Measurements from ENCODE around the gene C1QTNF8. TPM values are rescaled to one million over a fixed set of nuclear protein-coding genes. Genes with fewer than 3 reads are reported as not detected.

C1QTNF8 gene
- total and polyA plus RNA-seq, 2 of the 13 experiments (the other 11 are each of a cell fraction or from before 2014, with no cell fraction given), result 0.09 TPM; not detected in 1

DNA sequence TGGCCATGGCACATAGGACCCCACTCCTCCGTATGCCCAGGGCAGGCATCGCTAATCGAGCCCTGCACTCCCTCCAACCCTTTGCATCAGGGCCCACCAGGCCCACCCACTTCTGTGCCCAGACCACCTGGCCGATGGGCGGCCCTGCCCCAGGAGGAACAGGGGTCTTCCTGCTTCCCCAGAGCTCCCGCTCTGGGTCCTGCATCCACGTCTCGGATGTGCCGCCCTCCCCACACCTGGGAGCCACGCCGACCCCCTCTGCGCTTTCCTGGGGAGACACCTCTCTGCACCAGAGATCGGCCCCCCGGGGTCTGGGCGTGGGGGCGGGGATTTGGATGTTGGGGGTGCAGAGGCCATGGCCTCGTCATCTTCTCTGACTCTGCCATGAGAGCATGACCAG, 44.6 kb downstream of the C1QTNF8 start (continued):
- no peak for TF ChIP-seq JUND (CRISPR knock-in tag; IDR thresholded peaks at IDR 0.05)

DNA sequence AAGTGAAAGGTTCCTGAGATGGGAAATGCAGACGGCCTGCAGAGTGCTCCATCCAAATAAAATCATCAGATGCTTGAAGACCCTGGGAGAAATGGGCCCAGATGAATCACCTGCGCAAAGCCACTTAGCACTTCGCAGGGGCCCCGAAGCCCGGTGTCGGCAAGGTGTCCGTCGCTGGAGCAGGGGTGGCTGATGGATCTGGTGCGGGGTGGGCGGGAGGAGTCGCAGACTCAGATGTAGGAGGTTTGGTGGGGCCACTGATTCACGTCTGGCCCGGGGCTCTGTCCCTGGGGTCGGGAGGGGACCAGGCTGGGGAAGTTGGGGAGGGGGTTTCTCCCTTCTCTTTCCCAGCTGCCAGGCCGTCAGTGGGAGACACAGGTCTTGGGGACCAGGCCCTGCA, 45.1 kb downstream of the C1QTNF8 start:
- Histone ChIP-seq H3K4me3 (replicated peaks in 1 of 3; ENCODE audit: insufficient read depth in 1 of 3, low read depth in 2 of 3, low read length in 3 of 3) (no peak overlapping the region), H3K36me3 (replicated peaks in 1 of 2; ENCODE audit: control insufficient read depth in 1 of 2, insufficient read depth in 2 of 2, low read length in 2 of 2) (no peaks in the 10 kb centered on the region), H3K9me3 (ENCODE audit: low read length) (no peaks in the 10 kb centered on the region), H4K20me1 (ENCODE audit: insufficient read depth, low read length) (peaks cover 2% of the 10 kb centered on the region; the same call in 1 of the 2 replicates), H3K4me1 (ENCODE audit: insufficient read depth, low read length) (peaks cover 18% of the 10 kb centered on the region), H3K4me2 (ENCODE audit: low read depth, low read length) (no peak overlapping the region), H3K27me3 (ENCODE audit: control insufficient read depth in 1 of 2, insufficient read depth in 2 of 2, low read length in 2 of 2) (peaks cover 26 to 68% of the 10 kb centered on the region in 2 experiments), H3K9ac (ENCODE audit: insufficient read depth, low read depth, low read length) (no peak overlapping the region), H3K27ac (ENCODE audit: extremely low read length, insufficient read depth, low read length) (no peak overlapping the region), H2AFZ (ENCODE audit: low read length) (no peak overlapping the region), H3K79me2 (ENCODE audit: insufficient read depth, low read length) (no peaks in the 10 kb centered on the region)
- 68% methylated on average over 7 of the region's 15 CpGs for WGBS (ENCODE audit: low lambda C conversion rate)
- no peak for ATAC-seq
- TF ChIP-seq TAF15 (IDR thresholded peaks at IDR 0.05; ENCODE audit: low read depth, low read length, poor library complexity, severe bottlenecking) (no peak), ZNF790 (CRISPR knock-in tag; IDR thresholded peaks at IDR 0.05; ENCODE audit: borderline replicate concordance) (no peak), ELF3 (CRISPR knock-in tag; IDR thresholded peaks at IDR 0.05) (no peak), ZNF432 (CRISPR knock-in tag; IDR thresholded peaks at IDR 0.05; ENCODE audit: borderline replicate concordance) (no peak), ZNF713 (CRISPR knock-in tag; IDR thresholded peaks at IDR 0.05) (no peak), KMT2B (CRISPR knock-in tag; IDR thresholded peaks at IDR 0.05) (no peak), PPARG (CRISPR knock-in tag; conservative IDR thresholded peaks at IDR 0.05) (no peak)
- TF ChIP-seq, protein P1, sequence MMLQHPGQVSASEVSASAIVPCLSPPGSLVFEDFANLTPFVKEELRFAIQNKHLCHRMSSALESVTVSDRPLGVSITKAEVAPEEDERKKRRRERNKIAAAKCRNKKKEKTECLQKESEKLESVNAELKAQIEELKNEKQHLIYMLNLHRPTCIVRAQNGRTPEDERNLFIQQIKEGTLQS (CRISPR knock-in tag; IDR thresholded peaks at IDR 0.05), result no peak
- TF ChIP-seq, protein P2, sequence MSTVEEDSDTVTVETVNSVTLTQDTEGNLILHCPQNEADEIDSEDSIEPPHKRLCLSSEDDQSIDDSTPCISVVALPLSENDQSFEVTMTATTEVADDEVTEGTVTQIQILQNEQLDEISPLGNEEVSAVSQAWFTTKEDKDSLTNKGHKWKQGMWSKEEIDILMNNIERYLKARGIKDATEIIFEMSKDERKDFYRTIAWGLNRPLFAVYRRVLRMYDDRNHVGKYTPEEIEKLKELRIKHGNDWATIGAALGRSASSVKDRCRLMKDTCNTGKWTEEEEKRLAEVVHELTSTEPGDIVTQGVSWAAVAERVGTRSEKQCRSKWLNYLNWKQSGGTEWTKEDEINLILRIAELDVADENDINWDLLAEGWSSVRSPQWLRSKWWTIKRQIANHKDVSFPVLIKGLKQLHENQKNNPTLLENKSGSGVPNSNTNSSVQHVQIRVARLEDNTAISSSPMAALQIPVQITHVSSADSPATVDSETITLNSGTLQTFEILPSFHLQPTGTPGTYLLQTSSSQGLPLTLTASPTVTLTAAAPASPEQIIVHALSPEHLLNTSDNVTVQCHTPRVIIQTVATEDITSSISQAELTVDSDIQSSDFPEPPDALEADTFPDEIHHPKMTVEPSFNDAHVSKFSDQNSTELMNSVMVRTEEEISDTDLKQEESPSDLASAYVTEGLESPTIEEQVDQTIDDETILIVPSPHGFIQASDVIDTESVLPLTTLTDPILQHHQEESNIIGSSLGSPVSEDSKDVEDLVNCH (CRISPR knock-in tag; IDR thresholded peaks at IDR 0.05), result no peak
- TF ChIP-seq, protein P3, sequence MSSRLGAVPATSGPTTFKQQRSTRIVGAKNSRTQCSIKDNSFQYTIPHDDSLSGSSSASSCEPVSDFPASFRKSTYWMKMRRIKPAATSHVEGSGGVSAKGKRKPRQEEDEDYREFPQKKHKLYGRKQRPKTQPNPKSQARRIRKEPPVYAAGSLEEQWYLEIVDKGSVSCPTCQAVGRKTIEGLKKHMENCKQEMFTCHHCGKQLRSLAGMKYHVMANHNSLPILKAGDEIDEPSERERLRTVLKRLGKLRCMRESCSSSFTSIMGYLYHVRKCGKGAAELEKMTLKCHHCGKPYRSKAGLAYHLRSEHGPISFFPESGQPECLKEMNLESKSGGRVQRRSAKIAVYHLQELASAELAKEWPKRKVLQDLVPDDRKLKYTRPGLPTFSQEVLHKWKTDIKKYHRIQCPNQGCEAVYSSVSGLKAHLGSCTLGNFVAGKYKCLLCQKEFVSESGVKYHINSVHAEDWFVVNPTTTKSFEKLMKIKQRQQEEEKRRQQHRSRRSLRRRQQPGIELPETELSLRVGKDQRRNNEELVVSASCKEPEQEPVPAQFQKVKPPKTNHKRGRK (CRISPR knock-in tag; IDR thresholded peaks at IDR 0.05), result no peak
- TF ChIP-seq, protein P4, sequence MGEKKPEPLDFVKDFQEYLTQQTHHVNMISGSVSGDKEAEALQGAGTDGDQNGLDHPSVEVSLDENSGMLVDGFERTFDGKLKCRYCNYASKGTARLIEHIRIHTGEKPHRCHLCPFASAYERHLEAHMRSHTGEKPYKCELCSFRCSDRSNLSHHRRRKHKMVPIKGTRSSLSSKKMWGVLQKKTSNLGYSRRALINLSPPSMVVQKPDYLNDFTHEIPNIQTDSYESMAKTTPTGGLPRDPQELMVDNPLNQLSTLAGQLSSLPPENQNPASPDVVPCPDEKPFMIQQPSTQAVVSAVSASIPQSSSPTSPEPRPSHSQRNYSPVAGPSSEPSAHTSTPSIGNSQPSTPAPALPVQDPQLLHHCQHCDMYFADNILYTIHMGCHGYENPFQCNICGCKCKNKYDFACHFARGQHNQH (CRISPR knock-in tag; IDR thresholded peaks at IDR 0.05), result no peak
- DNase-seq (ENCODE audit: low spot score), result no peak
- in situ Hi-C loops (cut with HindIII; ENCODE audit: extremely low pct_ligation_motif_present, low pct_unique_long_range_greater_than_20kb), result loop anchor here (5.0 kb wide), 1 partner anchor 239 kb away; no protein-coding TSS in a partner anchor
- ChIA-PET POLR2A (no interaction called here), CTCF (ENCODE audit: low intra/inter-chr PET ratio, low total read pairs) (no interaction called here)
- intact Hi-C loops (cut with micrococcal nuclease; ENCODE audit: unreplicated experiment), result no loop called here
- FAIRE-seq, result no peak
- BruUV-seq (replicated peaks), result no TSS peak
